Osteoblast (primary cell): Measurements from ENCODE around the gene ZC3H4. TPM values are rescaled to one million over a fixed set of nuclear protein-coding genes. Genes with fewer than 3 reads are reported as not detected.

Experiments
- DNase-seq: peaks from one replicate; pipeline ENCODE4 v3.0.0; 2011; ENCODE audit warnings: low spot score, mixed read lengths; ENCODE audit not compliant: insufficient read length; ENCODE audit errors: missing footprints
- H2AFZ ChIP-seq: 2 replicates; pipeline ENCODE4 v1.6.0; 2011; ENCODE audit warnings: mild to moderate bottlenecking, low read length
- H3K27ac ChIP-seq: 2 replicates; pipeline ENCODE4 v1.5.1; 2011; ENCODE audit warnings: mild to moderate bottlenecking, low read depth, low read length, moderate library complexity
- H3K27me3 ChIP-seq: 2 replicates; pipeline ENCODE4 v1.6.0; 2012; ENCODE audit warnings: mild to moderate bottlenecking, control low read depth, inconsistent platforms, low read length, moderate library complexity; ENCODE audit not compliant: insufficient read depth
- H3K36me3 ChIP-seq: 2 replicates; pipeline ENCODE4 v1.5.1; 2011; ENCODE audit warnings: mild to moderate bottlenecking, low read length, control low read depth, moderate library complexity; ENCODE audit not compliant: insufficient read depth
- H3K4me1 ChIP-seq: 2 replicates; pipeline ENCODE4 v1.5.1; 2011; ENCODE audit warnings: mild to moderate bottlenecking, low read length, control low read depth, moderate library complexity; ENCODE audit not compliant: insufficient read depth
- H3K4me2 ChIP-seq: 2 replicates; pipeline ENCODE4 v1.6.0; 2011; ENCODE audit warnings: mild to moderate bottlenecking, low read length; ENCODE audit not compliant: insufficient read depth
- H3K4me3 ChIP-seq: fragments of 200-600 bp; sonication (generic); 3 replicates; pipeline ENCODE4 v1.5.1; 2012; ENCODE audit warnings: mild to moderate bottlenecking, low read length, inconsistent platforms; ENCODE audit not compliant: insufficient read depth
- H3K79me2 ChIP-seq: 2 replicates; pipeline ENCODE4 v1.6.0; 2012; ENCODE audit warnings: mild to moderate bottlenecking, low read length, control low read depth, inconsistent platforms; ENCODE audit not compliant: insufficient read depth
- H3K9me3 ChIP-seq: 2 replicates; pipeline ENCODE4 v1.5.1; 2011; ENCODE audit warnings: low read depth, low read length, control low read depth
- H4K20me1 ChIP-seq: 2 replicates; pipeline ENCODE4 v1.6.0; 2012; ENCODE audit warnings: mild to moderate bottlenecking, low read length, control low read depth; ENCODE audit not compliant: insufficient read depth
- CTCF ChIP-seq: IDR thresholded peaks from 2 replicates; pipeline ENCODE4 v1.5.1; 2011; ENCODE audit warnings: mild to moderate bottlenecking, low read depth, low read length, moderate library complexity; ENCODE audit errors: extremely low read depth
- total RNA-seq: library from RNA; depleted of rRNA; stranded (reverse); fragments of >200 nt; gene quantifications from 2 replicates; pipeline ENCODE4 v1.2.3, GENCODE V29; 2012

Gene ZC3H4
- total RNA-seq, 1 donor, result 14.1 TPM

GRCh38 chr19:47075941-47076340 is 37.6 kb downstream of the ZC3H4 start:
- peaks cover 23% of the 10 kb centered on the region for H4K20me1 ChIP-seq
- no peak overlapping the region for H2AFZ ChIP-seq
- H3K4me1 ChIP-seq, result peaks cover 9% of the 10 kb centered on the region
- H3K4me2 ChIP-seq, result no peak overlapping the region
- no peaks in the 10 kb centered on the region for H3K27me3 ChIP-seq
- H3K9me3 ChIP-seq, result no peaks in the 10 kb centered on the region
- peaks cover 42% of the 10 kb centered on the region for H3K79me2 ChIP-seq
- H3K4me3 ChIP-seq, result no peak overlapping the region
- no peak for DNase-seq
- H3K36me3 ChIP-seq, result peaks cover 36% of the 10 kb centered on the region
- TF ChIP-seq CTCF, result no peak
- no peak overlapping the region for H3K27ac ChIP-seq

- H3K79me2 ChIP-seq, result peaks cover 48% of the 10 kb centered on the region
- no peak for TF ChIP-seq CTCF
- no peak overlapping the region for H3K27ac ChIP-seq
- no peaks in the 10 kb centered on the region for H3K9me3 ChIP-seq
- no peak overlapping the region for H3K4me3 ChIP-seq
- H2AFZ ChIP-seq, result no peak overlapping the region
- H3K27me3 ChIP-seq, result no peaks in the 10 kb centered on the region
- peaks cover 25% of the 10 kb centered on the region for H4K20me1 ChIP-seq
- DNase-seq, result peak; percentile 72
- peaks cover 9% of the 10 kb centered on the region for H3K4me1 ChIP-seq
- H3K36me3 ChIP-seq, result peaks cover 36% of the 10 kb centered on the region
- no peak overlapping the region for H3K4me2 ChIP-seq
Measured at GRCh38 chr19:47075179-47075810, 38.3 kb downstream of the ZC3H4 start.

GRCh38 chr19:47074621-47075020 is 39.0 kb downstream of the ZC3H4 start:
- no peak overlapping the region for H3K4me2 ChIP-seq
- no peaks in the 10 kb centered on the region for H3K27me3 ChIP-seq
- TF ChIP-seq CTCF, result no peak
- peaks cover 55% of the 10 kb centered on the region for H3K79me2 ChIP-seq
- peak; percentile 79 for DNase-seq
- H3K9me3 ChIP-seq, result no peaks in the 10 kb centered on the region
- peaks cover 2% of the 10 kb centered on the region for H3K4me1 ChIP-seq
- no peak overlapping the region for H3K4me3 ChIP-seq
- H2AFZ ChIP-seq, result no peak overlapping the region
- H3K36me3 ChIP-seq, result peaks cover 37% of the 10 kb centered on the region
- peaks cover 29% of the 10 kb centered on the region for H4K20me1 ChIP-seq
- no peak overlapping the region for H3K27ac ChIP-seq

- Histone ChIP-seq H3K79me2 (peaks cover 55% of the 10 kb centered on the region), H3K4me1 (no peaks in the 10 kb centered on the region), H3K27ac (no peak overlapping the region), H3K9me3 (no peaks in the 10 kb centered on the region), H3K36me3 (peaks cover 41% of the 10 kb centered on the region), H4K20me1 (peaks cover 28% of the 10 kb centered on the region), H3K4me2 (no peak overlapping the region), H3K4me3 (no peak overlapping the region), H3K27me3 (no peaks in the 10 kb centered on the region), H2AFZ (no peak overlapping the region)
- TF ChIP-seq CTCF, result no peak
- no peak for DNase-seq
Measured at GRCh38 chr19:47073574-47073973, 40.0 kb downstream of the ZC3H4 start.
